Embryonic facial prominence (tissue), 1 donor: ENCODE measurements around the gene NUDT3.
"Not testable (repeated sequence)": the region's sequence is repeated elsewhere in the genome, so short reads cannot be mapped to it uniquely, and the experiment has no call there.

ENCODE experiments used
- DNase-seq: peaks from one replicate; pipeline ENCODE4 v3.0.0-alpha.2; 2016; ENCODE audit errors: extremely low spot score

Gene NUDT3

GRCh38 chr6:34370361-34370760 lies 22.1 kb downstream of the NUDT3 start:
- DNase-seq: no peak

GRCh38 chr6:34369385-34369784 lies 23.1 kb downstream of the NUDT3 start:
- DNase-seq: no peak

GRCh38 chr6:34366639-34366921 lies 25.9 kb downstream of the NUDT3 start:
- no peak for DNase-seq

- DNase-seq: not testable (repeated sequence)
These were observed 26.5 kb downstream of the NUDT3 start for GRCh38 chr6:34365781-34366638.

- DNase-seq: not testable (repeated sequence)
These were observed 28.8 kb downstream of the NUDT3 start for GRCh38 chr6:34363681-34364075.

GRCh38 chr6:34362909-34363680 lies 29.4 kb downstream of the NUDT3 start:
- no peak for DNase-seq

- no peak for DNase-seq
These were observed 30.3 kb downstream of the NUDT3 start for GRCh38 chr6:34362176-34362575.

GRCh38 chr6:34360556-34360955 lies 31.9 kb downstream of the NUDT3 start:
- DNase-seq: no peak

GRCh38 chr6:34359418-34360158 lies 32.9 kb downstream of the NUDT3 start:
- DNase-seq: no peak

GRCh38 chr6:34358389-34358905 lies 34.0 kb downstream of the NUDT3 start:
- DNase-seq: no peak

GRCh38 chr6:34357937-34358336 lies 34.5 kb downstream of the NUDT3 start:
- no peak for DNase-seq

GRCh38 chr6:34355889-34356288 lies 36.6 kb downstream of the NUDT3 start:
- no peak for DNase-seq

- not testable (repeated sequence) for DNase-seq
These were observed 38.2 kb downstream of the NUDT3 start for GRCh38 chr6:34354230-34354629.

GRCh38 chr6:34353530-34353929 lies 38.9 kb downstream of the NUDT3 start:
- DNase-seq: not testable (repeated sequence)

- no peak for DNase-seq
These were observed 40.0 kb downstream of the NUDT3 start for GRCh38 chr6:34352305-34352937.

GRCh38 chr6:34350934-34351217 lies 41.6 kb downstream of the NUDT3 start:
- no peak for DNase-seq

- DNase-seq: no peak
These were observed 42.1 kb downstream of the NUDT3 start for GRCh38 chr6:34350137-34350933.

GRCh38 chr6:34349211-34349610 lies 43.3 kb downstream of the NUDT3 start:
- DNase-seq: no peak

GRCh38 chr6:34347303-34347702 lies 45.2 kb downstream of the NUDT3 start:
- DNase-seq: no peak

GRCh38 chr6:34346175-34347119 lies 46.0 kb downstream of the NUDT3 start:
- DNase-seq: no peak
